GM06990 (cell line): Measurements from ENCODE around the gene TRUB2.
A peak's percentile ranks its signal among the peaks of the same experiment; 100 is the strongest.
"Not testable (repeated sequence)": the region's sequence is repeated elsewhere in the genome, so short reads cannot be mapped to it uniquely, and the experiment has no call there.

Experiments used
- DNase-seq: peaks from one replicate; pipeline ENCODE4 v3.0.0-alpha.2; 2011; ENCODE audit not compliant: insufficient read length; ENCODE audit errors: extremely low read depth
- H3K27me3 ChIP-seq: replicated peaks from 2 replicates; pipeline ENCODE4 v1.6.0; 2011; ENCODE audit warnings: low read length; ENCODE audit not compliant: control insufficient read depth, insufficient read depth
- H3K36me3 ChIP-seq: 2 replicates; pipeline ENCODE4 v1.5.1; 2011; ENCODE audit warnings: low read length; ENCODE audit not compliant: control insufficient read depth, insufficient read depth
- H3K4me3 ChIP-seq: replicated peaks from 2 replicates; pipeline ENCODE4 v1.5.1; 2011; ENCODE audit warnings: low read depth, mild to moderate bottlenecking, control low read depth, low read length
- CTCF ChIP-seq: IDR thresholded peaks from 2 replicates; pipeline ENCODE4 v1.5.1; 2011; ENCODE audit warnings: low read length, control low read depth, mild to moderate bottlenecking, inconsistent platforms; ENCODE audit not compliant: insufficient read depth, poor library complexity, severe bottlenecking

TRUB2 gene

GRCh38 chr9:128282500-128282899 lies 39.7 kb downstream of the TRUB2 start:
- H3K36me3 ChIP-seq = peaks cover 6% of the 10 kb centered on the region
- no peak for DNase-seq
- H3K4me3 ChIP-seq = no peak overlapping the region
- H3K27me3 ChIP-seq = no peaks in the 10 kb centered on the region
- no peak for TF ChIP-seq CTCF

- H3K4me3 ChIP-seq = no peak overlapping the region
- DNase-seq = no peak
These were observed 42.1 kb downstream of the TRUB2 start for GRCh38 chr9:128280084-128280622.

GRCh38 chr9:128279088-128280073 lies 42.9 kb downstream of the TRUB2 start:
- H3K36me3 ChIP-seq, H3K27me3 ChIP-seq, H3K4me3 ChIP-seq, DNase-seq: not testable (repeated sequence)

More at GRCh38 chr9:128280084-128280622, 42.1 kb downstream of the TRUB2 start:
- TF ChIP-seq CTCF = no peak
- no peaks in the 10 kb centered on the region for H3K36me3 ChIP-seq
- no peaks in the 10 kb centered on the region for H3K27me3 ChIP-seq

- Histone ChIP-seq H3K27me3 (no peaks in the 10 kb centered on the region), H3K36me3 (peaks cover 4% of the 10 kb centered on the region; the same call in 1 of the 2 replicates), H3K4me3 (peak overlapping the region; percentile 69)
- DNase-seq = no peak
- TF ChIP-seq CTCF = no peak
These were observed 45.5 kb downstream of the TRUB2 start for GRCh38 chr9:128276574-128277270.

GRCh38 chr9:128276008-128276573 lies 46.2 kb downstream of the TRUB2 start, which contains the start of gene SWI5:
SWI5 (plus strand) TSS chr9:128276276.
- Histone ChIP-seq H3K4me3 (peak within 1 kb of the TSS; percentile 85), H3K36me3 (peaks cover 9% of the 10 kb centered on the region), H3K27me3 (no peaks in the 10 kb centered on the region)
- TF ChIP-seq CTCF = no peak
- DNase-seq = peak; percentile 97
